ENCODE measurements around the gene SLC6A9. TPM values are rescaled to one million over a fixed set of nuclear protein-coding genes. Genes with fewer than 3 reads are reported as not detected.
A peak's percentile ranks its signal among the peaks of the same experiment; 100 is the strongest.

The SLC6A9 gene
- total and polyA plus RNA-seq, 7 donors: 0.28 to 1.2 (median 0.71) TPM

DNA sequence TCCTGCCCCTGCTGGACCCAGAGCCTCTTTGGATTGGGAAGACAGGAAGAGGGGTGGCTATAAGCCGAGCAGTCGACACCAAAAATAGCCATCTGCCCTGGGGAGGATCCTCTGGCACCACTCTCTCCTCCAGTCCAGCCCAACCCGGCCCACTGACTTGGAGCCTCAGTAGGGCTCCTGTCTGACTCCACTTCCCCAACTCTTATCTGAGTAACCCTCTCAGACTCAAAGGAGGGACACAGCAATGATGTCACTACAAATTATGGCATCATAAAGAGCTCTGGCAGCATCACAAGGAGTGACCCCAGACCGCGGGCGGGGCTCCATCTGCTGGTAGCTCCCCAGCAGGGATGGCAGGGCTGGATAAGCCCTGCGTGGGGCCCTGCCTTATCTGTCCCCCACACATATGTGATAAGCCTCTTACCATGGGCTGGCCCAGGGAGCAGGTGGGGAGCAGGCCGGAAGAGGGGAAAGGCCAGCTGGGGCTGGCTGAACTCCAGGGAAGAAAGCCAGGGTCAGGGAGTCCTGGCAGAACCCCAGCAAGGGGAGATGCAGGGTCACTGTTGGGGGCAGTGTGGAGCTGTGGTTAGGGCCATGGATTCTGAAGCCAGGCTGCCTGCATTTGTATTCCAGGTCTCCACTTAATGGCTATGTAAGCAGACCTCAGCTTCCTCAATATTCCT is 4.6 kb upstream of the SLC6A9 start:
- Histone ChIP-seq H3K4me3 (no peak overlapping the region), H3K9me3 (no peaks in the 10 kb centered on the region), H3K4me1 (peaks cover 18% of the 10 kb centered on the region), H3K27me3 (ENCODE audit: insufficient read depth in 3 of 3, low read length in 2 of 3) (no peaks in the 10 kb centered on the region), H3K27ac (peak overlapping the region; percentile 41), H3K36me3 (ENCODE audit: insufficient read depth in 1 of 2, low read depth in 1 of 2) (no peaks in the 10 kb centered on the region)
- DNase-seq (peak in 1 of 2 donors; percentile 36), ATAC-seq (peak; percentile 16 to 59 (median 44))
- TF ChIP-seq, protein P1, sequence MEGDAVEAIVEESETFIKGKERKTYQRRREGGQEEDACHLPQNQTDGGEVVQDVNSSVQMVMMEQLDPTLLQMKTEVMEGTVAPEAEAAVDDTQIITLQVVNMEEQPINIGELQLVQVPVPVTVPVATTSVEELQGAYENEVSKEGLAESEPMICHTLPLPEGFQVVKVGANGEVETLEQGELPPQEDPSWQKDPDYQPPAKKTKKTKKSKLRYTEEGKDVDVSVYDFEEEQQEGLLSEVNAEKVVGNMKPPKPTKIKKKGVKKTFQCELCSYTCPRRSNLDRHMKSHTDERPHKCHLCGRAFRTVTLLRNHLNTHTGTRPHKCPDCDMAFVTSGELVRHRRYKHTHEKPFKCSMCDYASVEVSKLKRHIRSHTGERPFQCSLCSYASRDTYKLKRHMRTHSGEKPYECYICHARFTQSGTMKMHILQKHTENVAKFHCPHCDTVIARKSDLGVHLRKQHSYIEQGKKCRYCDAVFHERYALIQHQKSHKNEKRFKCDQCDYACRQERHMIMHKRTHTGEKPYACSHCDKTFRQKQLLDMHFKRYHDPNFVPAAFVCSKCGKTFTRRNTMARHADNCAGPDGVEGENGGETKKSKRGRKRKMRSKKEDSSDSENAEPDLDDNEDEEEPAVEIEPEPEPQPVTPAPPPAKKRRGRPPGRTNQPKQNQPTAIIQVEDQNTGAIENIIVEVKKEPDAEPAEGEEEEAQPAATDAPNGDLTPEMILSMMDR (IDR thresholded peaks at IDR 0.05): no peak
- intact Hi-C loops (cut with DNase I): loop anchor here (1.0 to 10.0 kb wide), 4 partner anchors 31 to 274 kb away; no protein-coding TSS in a partner anchor
- 15 to 24% (median 20%) methylated on average over 8 of the region's 8 CpGs for WGBS, 3 donors

DNA sequence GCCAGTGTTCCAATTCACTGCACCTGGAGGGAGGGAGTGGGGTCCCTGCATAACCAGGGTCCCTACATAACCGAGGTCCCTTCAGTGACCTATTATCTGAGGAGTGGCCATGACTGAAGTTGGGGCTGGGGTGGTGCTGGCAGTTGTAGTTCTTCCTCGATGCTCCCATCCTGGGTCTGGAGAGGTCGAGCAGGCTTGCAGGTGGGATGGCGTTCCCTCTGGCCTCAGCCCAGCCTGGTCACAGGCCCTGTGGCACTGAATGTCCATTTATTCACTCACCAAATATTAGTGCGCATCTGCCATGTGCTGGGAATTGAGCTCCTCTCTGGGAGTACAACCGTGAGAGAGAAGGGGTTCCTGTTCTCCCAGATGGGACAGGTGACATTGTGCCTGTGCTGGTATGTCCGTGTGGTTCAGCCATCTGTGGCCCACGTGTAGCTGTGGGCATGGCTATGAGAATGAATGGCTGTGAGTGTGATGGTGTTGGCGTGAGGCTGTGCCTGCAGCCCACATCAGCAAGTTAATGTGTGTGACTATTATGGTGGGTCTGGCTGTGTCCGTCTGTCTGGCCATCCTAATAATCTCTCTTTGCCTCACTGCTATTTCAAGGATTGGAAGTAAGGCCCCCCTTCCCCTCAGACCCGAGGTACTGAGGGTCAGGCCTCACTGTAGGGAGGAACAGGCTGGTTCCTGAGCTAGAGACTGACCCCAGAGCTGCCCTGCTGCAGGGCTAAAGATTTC is 3.9 kb upstream of the SLC6A9 start:
- Histone ChIP-seq H3K27me3 (ENCODE audit: insufficient read depth in 3 of 3, low read length in 2 of 3) (no peaks in the 10 kb centered on the region), H3K4me3 (no peak overlapping the region), H3K27ac (peak overlapping the region; percentile 41), H3K4me1 (peaks cover 18% of the 10 kb centered on the region), H3K36me3 (ENCODE audit: insufficient read depth in 1 of 2, low read depth in 1 of 2) (no peaks in the 10 kb centered on the region), H3K9me3 (no peaks in the 10 kb centered on the region)
- TF ChIP-seq, protein P1 (IDR thresholded peaks at IDR 0.05): no peak
- ATAC-seq: no peak
- intact Hi-C loops (cut with DNase I): loop anchor here (5.0 to 10.0 kb wide), 3 partner anchors 33 to 273 kb away; no protein-coding TSS in a partner anchor
- WGBS, 3 donors: 60 to 64% (median 62%) methylated on average over 11 of the region's 11 CpGs
- DNase-seq: no peak

DNA sequence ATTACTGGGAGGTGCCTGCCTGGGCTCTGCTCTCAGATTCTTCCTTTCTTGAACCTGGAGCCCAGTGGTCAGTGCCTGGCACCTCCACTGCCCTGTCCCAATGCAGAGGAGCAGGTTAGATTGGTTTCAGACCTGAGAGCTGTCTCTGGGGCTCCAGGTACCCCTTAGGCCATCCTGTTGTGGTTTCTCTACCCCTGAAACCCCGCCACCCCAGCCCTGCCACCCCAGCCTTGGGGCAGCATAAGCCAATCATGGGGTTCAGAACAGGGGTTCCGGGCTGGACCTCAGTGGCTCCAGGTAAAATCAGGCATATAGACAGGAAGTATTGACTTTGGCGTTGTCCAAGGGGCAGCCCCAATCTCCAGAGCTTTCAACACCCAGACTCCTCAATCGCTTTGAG is 3.2 kb upstream of the SLC6A9 start:
- 97 to 99% (median 98%) methylated on average over 4 of the region's 4 CpGs for WGBS, 3 donors
- Histone ChIP-seq H3K36me3 (ENCODE audit: insufficient read depth in 1 of 2, low read depth in 1 of 2) (no peaks in the 10 kb centered on the region), H3K27me3 (ENCODE audit: insufficient read depth in 3 of 3, low read length in 2 of 3) (no peaks in the 10 kb centered on the region), H3K9me3 (no peaks in the 10 kb centered on the region), H3K27ac (no peak overlapping the region), H3K4me1 (peaks cover 19% of the 10 kb centered on the region), H3K4me3 (no peak overlapping the region)
- ATAC-seq (no peak), DNase-seq (no peak)
- intact Hi-C loops (cut with DNase I): loop anchor here in 1 of 2 donors (10.0 kb wide), 1 partner anchor 270 kb away; no protein-coding TSS in a partner anchor
- TF ChIP-seq, protein P1 (IDR thresholded peaks at IDR 0.05): no peak

DNA sequence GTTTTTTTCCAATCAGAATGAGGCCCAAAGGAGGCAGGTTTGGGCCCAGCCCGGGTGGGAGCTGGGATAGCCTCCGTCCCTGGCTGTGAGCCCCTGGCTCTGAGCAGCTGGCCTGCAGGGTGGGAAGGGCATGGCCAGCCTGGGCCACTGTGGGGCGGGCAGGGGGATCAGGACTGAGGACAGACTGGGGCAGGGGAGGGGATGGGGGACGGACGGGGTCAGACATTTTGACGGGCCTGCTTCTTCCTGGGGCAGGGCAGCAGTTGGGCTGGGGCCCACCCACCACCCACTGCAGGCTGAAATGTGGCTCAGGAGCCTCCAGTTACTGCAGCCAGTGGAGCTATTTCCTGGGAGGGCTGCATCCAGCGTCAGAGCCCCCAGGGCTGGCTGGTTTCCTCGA is 2.5 kb upstream of the SLC6A9 start:
- H3K9me3 ChIP-seq: no peaks in the 10 kb centered on the region
- intact Hi-C loops (cut with DNase I): loop anchor here in 1 of 2 donors (10.0 kb wide), 1 partner anchor 269 kb away; no protein-coding TSS in a partner anchor
- H3K27ac ChIP-seq: no peak overlapping the region
- H3K36me3 ChIP-seq (ENCODE audit: insufficient read depth in 1 of 2, low read depth in 1 of 2): no peaks in the 10 kb centered on the region
- 61 to 71% (median 62%) methylated on average over 8 of the region's 8 CpGs for WGBS, 3 donors
- H3K27me3 ChIP-seq (ENCODE audit: insufficient read depth in 3 of 3, low read length in 2 of 3): no peaks in the 10 kb centered on the region
- H3K4me3 ChIP-seq: no peak overlapping the region
- ATAC-seq (no peak), DNase-seq (no peak)
- H3K4me1 ChIP-seq: peaks cover 24% of the 10 kb centered on the region
- TF ChIP-seq, protein P1 (IDR thresholded peaks at IDR 0.05): no peak

Data from psoas muscle (tissue), 8 donors.